HFF-Myc (cell line): ENCODE data around the gene KIAA0319L.

ENCODE experiments used
- DNase-seq: peaks from one replicate; pipeline ENCODE4 v3.0.0-alpha.2; 2011; ENCODE audit warnings: low read depth; ENCODE audit errors: extremely low read depth
- H3K4me3 ChIP-seq: replicated peaks from 2 replicates; pipeline ENCODE4 v1.5.1; 2011; ENCODE audit warnings: low read depth, mild to moderate bottlenecking, control low read depth, low read length
- CTCF ChIP-seq: IDR thresholded peaks from 2 replicates; pipeline ENCODE4 v1.5.1; 2012; ENCODE audit warnings: mild to moderate bottlenecking, low read depth, low read length, control low read depth; ENCODE audit errors: missing control alignments

The KIAA0319L gene

GRCh38 chr1:35574655-35575415, 17.6 kb upstream of the KIAA0319L start:
- no peak overlapping the region for H3K4me3 ChIP-seq
- no peak for TF ChIP-seq CTCF
- no peak for DNase-seq

GRCh38 chr1:35574125-35574654, 17.0 kb upstream of the KIAA0319L start:
- no peak overlapping the region for H3K4me3 ChIP-seq
- no peak for TF ChIP-seq CTCF
- no peak for DNase-seq

DNA sequence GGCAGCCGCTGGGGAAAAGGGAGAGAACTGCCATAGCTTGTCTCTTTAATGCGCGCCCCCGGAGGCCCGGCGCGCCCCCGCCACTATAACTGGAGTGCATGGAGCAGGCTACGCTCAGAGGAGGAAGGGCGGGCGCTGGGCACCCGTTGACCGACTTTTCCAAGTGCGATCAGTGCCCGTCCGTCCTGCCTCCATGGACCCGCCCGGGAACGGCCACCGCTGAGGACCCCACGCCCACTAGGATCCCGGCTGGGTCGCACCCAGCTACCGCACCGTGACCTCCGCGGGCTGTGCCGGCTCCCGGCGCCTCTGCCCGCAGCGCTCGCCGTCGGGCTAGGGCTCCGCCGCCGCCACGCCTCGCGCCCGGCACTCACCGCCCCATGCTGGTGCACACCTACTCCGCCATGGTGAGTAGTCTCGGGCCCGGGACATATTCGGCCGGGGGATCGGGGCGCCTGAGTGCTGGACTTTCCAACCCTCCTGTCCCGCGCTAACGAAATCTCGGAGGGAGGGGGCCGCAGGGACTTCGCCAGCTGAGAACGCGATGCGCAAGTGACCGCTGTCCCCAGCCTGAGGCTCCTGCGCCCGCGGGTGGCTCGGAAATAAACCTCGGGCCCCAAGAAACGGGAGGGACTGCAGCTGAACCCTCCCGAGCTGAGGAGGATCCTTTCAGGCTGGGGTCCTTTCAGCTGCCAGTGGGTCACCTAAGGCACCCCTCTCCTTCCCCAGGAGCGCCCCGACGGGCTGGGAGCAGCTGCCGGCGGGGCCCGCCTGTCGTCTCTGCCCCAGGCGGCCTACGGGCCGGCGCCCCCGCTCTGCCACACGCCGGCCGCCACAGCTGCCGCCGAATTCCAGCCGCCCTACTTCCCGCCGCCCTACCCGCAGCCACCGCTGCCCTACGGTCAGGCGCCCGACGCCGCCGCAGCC, 16.3 kb upstream of the KIAA0319L start, which contains the start of gene TFAP2E:
Gene TFAP2E, plus strand, starts transcription at position 117 of the 927 bp plus-strand sequence. Its CDS starts 264 bp downstream, at position 381.
- DNase-seq = no peak
- no peak for TF ChIP-seq CTCF
- H3K4me3 ChIP-seq = peak within 1 kb of the TSS; percentile 44

DNA sequence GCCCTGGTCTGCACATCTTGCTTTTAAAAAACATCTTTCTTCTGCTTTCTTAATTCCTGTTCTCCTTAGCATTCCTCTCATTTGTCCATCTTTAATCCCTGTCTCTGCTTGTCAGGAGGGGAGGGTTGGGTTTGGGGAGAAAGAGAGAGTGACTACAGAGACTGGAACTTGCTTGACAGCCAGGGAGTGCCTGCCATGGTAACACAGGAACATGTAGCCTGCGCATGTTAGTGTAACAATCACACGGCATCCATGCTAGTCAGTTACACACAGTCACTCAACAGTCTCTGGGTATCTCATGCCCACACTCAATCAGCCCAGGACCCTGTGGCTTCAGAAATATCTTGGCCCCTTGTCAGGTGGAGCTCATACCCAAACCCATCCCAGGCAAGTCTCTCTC, 15.1 kb upstream of the KIAA0319L start:
- TF ChIP-seq CTCF = no peak
- DNase-seq = no peak
- H3K4me3 ChIP-seq = no peak overlapping the region

DNA sequence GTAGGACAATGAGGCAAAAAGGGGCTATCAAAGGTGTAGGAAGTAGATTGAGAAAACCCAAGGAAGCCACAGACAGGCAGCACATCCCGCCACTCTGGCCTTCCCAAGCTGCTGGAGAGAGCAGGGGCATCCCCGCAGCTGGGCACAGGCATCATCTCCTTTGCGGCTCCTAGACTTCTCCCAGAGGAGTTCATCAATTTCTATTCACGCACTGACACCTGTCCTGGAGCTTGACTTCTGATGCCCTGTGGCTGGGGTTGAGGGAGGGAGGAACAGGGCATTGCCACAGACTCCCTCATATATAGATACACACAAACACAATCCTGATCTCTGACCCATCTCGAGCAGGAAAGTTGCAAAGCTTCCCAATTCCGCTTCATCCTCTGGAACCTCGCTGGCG, 14.1 kb upstream of the KIAA0319L start:
- TF ChIP-seq CTCF = no peak
- no peak for DNase-seq
- H3K4me3 ChIP-seq = no peak overlapping the region

DNA sequence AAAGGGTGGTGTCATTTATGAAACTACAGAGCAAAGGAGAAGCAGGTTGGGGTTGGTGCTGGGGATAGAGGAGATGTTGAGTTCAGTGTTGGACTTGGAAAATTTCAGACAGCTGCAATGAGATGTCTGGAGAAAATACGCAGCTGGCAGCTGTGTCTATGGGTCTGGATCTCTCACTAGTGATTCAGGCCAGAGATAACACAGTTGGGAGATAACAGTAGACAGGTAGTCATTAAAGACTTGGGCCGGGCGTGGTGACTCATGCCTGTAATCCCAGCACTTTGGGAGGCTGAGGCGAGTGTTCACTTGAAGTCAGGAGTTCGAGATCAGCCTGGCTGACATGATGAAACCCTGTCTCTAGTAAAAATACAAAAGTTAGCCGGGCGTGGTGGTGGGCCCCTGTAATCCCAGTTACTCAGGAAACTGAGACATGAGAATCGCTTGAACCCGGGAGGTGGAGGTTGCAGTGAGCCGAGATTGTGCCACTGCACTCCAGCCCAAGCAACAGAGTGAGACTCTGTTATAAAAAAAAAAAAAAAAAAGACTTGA, 13.5 kb upstream of the KIAA0319L start:
- H3K4me3 ChIP-seq = no peak overlapping the region
- TF ChIP-seq CTCF = no peak
- DNase-seq = no peak
